Ovary (tissue), 9 donors: ENCODE data around the gene AGBL4. TPM values are rescaled to one million over a fixed set of nuclear protein-coding genes. Genes with fewer than 3 reads are reported as not detected.

ENCODE experiments used
- DNase-seq, 5 donors: peaks; one replicate each; pipeline ENCODE4 v3.0.0-alpha.2; 2019 to 2020
- H3K27ac ChIP-seq, 2 donors: fragments of 200-600 bp; one replicate each; pipeline versions ENCODE4 v1.5.1 to v1.8.0; 2019 to 2022
- H3K27me3 ChIP-seq: fragments of 200-600 bp; one replicate; pipeline ENCODE4 v1.8.0; 2022
- H3K36me3 ChIP-seq: fragments of 200-600 bp; sonication (generic); one replicate; pipeline ENCODE4 v1.5.1; 2019
- H3K4me1 ChIP-seq: one replicate; pipeline ENCODE4 v1.8.1; 2013; ENCODE audit warnings: mild to moderate bottlenecking, moderate library complexity; ENCODE audit not compliant: insufficient read depth
- H3K4me3 ChIP-seq: fragments of 200-600 bp; sonication (generic); one replicate; pipeline ENCODE4 v1.5.1; 2017
- H3K9me3 ChIP-seq, 2 donors: fragments of 200-600 bp in 1 of 2; sonication (generic) in 1 of 2; one replicate each; pipeline versions ENCODE4 v1.5.1 to v1.8.1; 2013 to 2019; ENCODE audit warnings: mild to moderate bottlenecking in 1 of 2, moderate library complexity in 1 of 2
- EP300 ChIP-seq: sonication (generic); formaldehyde crosslinking; IDR thresholded peaks from one replicate; pipeline ENCODE4 v1.6.1; 2017; ENCODE audit warnings: antibody characterized with exemption
- POLR2A ChIP-seq: fragments of 450-650 bp; IDR thresholded peaks from one replicate; pipeline ENCODE4 v1.6.1; 2017; ENCODE audit warnings: antibody characterized with exemption, mild to moderate bottlenecking, moderate library complexity
- WGBS, 3 donors: extraction: QIAGEN DNeasy Blood & Tissue Kit in 1 of 3; methylation state at CpG; one replicate each; pipeline versions ENCODE4 v1.1.5 to v1.1.7; 2013 to 2017; 5-methylcytosine and 5-hydroxymethylcytosine counted together
- intact Hi-C, 4 donors: fragments of 100-400 bp; cut with DNase I; formaldehyde crosslinking; loops; one replicate each; pipeline versions ENCODE4 v1.11.0 to v1.15.1; 2022 to 2023
- polyA plus RNA-seq, 2 donors: library from polyadenylated mRNA; stranded (reverse); fragments of 200-250 nt in 1 of 2; fragments of 350-450 nt in 1 of 2; fragmentation: Illumina TruSeq in 1 of 2; extraction: RNeasy Lipid Tissue Mini Kit (QIAGEN cat#74804) in 1 of 2; gene quantifications; one replicate each; pipeline ENCODE4 v1.2.3, GENCODE V29; 2013 to 2014
- total RNA-seq, 7 donors: library from RNA; depleted of rRNA in 2 of 7; stranded (reverse); fragments of >200 nt in 2 of 7; fragmentation: NEBNext Ultra II Directional in 3 of 7; extraction: Animal tissue kit (Norgen Biotek cat#: 25700) in 3 of 7; gene quantifications; one replicate each; pipeline versions ENCODE4 v1.1.0 to v1.2.4, GENCODE V29; 2016 to 2023
- TF ChIP-seq, protein P1 (sequence below), 3 donors: fragments of 450-650 bp in 2 of 3; fragments of 200-600 bp in 1 of 3; IDR thresholded peaks; one replicate each; pipeline versions ENCODE4 v1.5.1 to v1.8.0; 2016 to 2022; ENCODE audit warnings: antibody characterized with exemption in 3 of 3, mild to moderate bottlenecking in 1 of 3
- donor health status: DM: no; HTN: no; CAD: no; lungs with moderate emphysema.
- donor health status: DM: no; HTN: no; CAD: no.
- donor health status: Bipolar disorder and iron deficiency.
- donor health status: DM: yes; HTN: yes; CAD: no.
- donor health status: DM: no; HTN: no; CAD: no.
- donor health status: DM: yes; HTN: yes; CAD: no.

Gene AGBL4
- total and polyA plus RNA-seq, 9 donors, result 0.15 to 6.2 (median 0.64) TPM

DNA sequence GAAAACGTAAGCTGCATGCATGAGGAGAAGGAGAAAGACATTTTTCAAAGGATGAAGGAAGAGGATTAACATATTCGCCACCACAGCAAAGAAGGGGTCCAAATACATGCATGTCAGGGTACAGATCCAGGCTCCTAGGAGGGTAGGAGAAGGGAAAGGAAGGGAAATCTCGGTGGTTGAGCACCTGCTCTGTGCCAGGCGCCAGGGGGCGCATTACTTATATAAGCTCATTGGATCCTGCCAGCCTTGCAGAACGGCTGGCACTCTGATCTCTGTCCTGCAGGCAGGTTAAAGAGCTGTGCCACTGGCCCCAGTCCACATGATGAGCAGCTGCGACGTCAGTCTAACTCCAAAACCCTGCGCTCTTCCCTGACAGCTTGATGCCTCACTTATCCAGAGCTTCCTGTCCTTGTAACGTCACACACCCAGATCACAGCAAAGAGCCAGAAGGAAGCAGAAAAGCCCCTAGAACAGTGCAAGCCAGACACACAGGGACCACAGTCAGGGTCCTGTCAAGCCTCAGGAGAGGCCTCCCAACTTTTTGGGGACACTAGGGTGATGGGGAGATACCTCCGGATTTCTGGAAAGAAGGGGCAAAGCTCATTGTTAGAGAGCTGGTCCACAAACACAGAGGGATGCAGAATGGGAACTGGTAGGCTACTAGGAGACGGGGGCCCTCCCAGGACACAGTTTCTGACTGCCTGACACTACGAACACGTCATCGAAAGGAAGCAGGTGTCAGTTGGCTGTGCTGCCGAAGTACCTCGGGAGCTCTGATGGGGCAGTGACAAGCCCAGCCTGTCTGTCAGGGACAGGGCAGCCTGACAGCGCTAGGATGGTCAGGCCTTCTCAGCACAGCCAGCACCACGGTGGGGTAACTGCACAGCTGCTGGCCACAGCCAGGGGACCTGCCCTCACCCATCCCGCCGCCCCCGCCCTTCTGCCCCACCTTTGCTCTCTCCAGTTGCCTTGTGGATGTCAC, 1346.2 kb downstream of the AGBL4 start:
- TF ChIP-seq POLR2A (no peak), EP300 (no peak)
- TF ChIP-seq, protein P1, sequence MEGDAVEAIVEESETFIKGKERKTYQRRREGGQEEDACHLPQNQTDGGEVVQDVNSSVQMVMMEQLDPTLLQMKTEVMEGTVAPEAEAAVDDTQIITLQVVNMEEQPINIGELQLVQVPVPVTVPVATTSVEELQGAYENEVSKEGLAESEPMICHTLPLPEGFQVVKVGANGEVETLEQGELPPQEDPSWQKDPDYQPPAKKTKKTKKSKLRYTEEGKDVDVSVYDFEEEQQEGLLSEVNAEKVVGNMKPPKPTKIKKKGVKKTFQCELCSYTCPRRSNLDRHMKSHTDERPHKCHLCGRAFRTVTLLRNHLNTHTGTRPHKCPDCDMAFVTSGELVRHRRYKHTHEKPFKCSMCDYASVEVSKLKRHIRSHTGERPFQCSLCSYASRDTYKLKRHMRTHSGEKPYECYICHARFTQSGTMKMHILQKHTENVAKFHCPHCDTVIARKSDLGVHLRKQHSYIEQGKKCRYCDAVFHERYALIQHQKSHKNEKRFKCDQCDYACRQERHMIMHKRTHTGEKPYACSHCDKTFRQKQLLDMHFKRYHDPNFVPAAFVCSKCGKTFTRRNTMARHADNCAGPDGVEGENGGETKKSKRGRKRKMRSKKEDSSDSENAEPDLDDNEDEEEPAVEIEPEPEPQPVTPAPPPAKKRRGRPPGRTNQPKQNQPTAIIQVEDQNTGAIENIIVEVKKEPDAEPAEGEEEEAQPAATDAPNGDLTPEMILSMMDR (IDR thresholded peaks at IDR 0.05), result no peak
- DNase-seq, result peak; percentile 27 to 67 (median 45)
- WGBS, 3 donors, result 58 to 68% (median 58%) methylated on average over 22 of the region's 22 CpGs
- intact Hi-C loops, result no loop called here
- Histone ChIP-seq H3K36me3 (no peaks in the 10 kb centered on the region), H3K27ac (no peak overlapping the region), H3K4me3 (no peak overlapping the region), H3K27me3 (no peaks in the 10 kb centered on the region), H3K9me3 (no peaks in the 10 kb centered on the region), H3K4me1 (no peaks in the 10 kb centered on the region)

DNA sequence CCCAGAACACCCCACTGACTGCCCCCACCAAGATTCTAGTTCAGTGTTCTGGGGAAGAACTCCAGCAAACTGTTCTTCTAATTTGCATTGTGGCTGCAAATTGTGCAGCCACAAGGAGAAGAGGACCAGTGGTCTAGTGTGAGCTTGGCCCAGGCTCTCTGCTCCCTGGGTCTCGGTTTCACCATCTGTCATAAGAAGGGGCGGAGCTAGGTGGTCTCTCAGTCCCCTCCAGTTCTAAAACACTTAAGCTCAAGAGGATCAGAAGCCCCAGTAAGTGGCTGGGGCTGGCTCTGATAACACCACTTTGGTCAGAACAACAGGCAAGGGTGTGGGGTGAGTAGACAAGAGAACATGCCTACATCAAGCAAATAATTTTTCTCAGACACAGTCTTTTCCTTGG, 1346.9 kb downstream of the AGBL4 start:
- no peaks in the 10 kb centered on the region for H3K36me3 ChIP-seq

GRCh38 chr1:48676376-48676775, 1347.4 kb downstream of the AGBL4 start:
- TF ChIP-seq POLR2A (no peak), EP300 (no peak)
- TF ChIP-seq, protein P1 (IDR thresholded peaks at IDR 0.05), result no peak

More for the DNA sequence above, 1346.9 kb downstream of the AGBL4 start:
- H3K4me3 ChIP-seq, result no peak overlapping the region
- 51 to 86% (median 63%) methylated on average over 2 of the region's 2 CpGs for WGBS, 3 donors
- TF ChIP-seq EP300, result no peak
- no peak for TF ChIP-seq POLR2A
- TF ChIP-seq, protein P1 (IDR thresholded peaks at IDR 0.05), result no peak
- intact Hi-C loops, result no loop called here
- no peaks in the 10 kb centered on the region for H3K4me1 ChIP-seq
- no peaks in the 10 kb centered on the region for H3K27me3 ChIP-seq
- no peak for DNase-seq
- H3K27ac ChIP-seq, result no peak overlapping the region
- H3K9me3 ChIP-seq, result no peaks in the 10 kb centered on the region

DNA sequence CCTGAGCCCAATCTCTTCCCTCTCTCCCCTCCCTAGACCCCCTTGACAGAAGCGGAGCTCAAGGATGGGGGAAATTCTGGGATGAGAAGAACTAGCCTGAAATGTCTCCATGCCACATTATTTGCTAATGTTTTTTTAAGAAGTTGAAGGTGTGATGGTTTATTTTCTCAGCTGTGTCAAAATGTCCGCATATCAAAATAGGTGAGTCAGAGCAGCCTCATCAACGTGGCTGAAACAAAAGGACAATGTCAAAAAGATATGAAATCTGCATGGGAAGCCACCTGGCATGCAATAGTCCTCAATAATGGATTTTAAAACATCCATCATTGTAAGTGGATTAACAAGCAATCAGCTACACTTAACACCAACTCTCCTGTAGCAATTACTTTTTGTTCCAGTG, 1348.5 kb downstream of the AGBL4 start:
- no peak overlapping the region for H3K27ac ChIP-seq
- intact Hi-C loops, result no loop called here

More at GRCh38 chr1:48676376-48676775, 1347.4 kb downstream of the AGBL4 start:
- intact Hi-C loops, result no loop called here
- Histone ChIP-seq H3K4me3 (no peak overlapping the region), H3K36me3 (no peaks in the 10 kb centered on the region), H3K4me1 (no peaks in the 10 kb centered on the region), H3K27ac (no peak overlapping the region), H3K9me3 (no peaks in the 10 kb centered on the region), H3K27me3 (no peaks in the 10 kb centered on the region)
- 82 to 91% (median 82%) methylated on average over 7 of the region's 7 CpGs for WGBS, 3 donors
- no peak for DNase-seq

More for the DNA sequence above, 1348.5 kb downstream of the AGBL4 start:
- Histone ChIP-seq H3K9me3 (no peaks in the 10 kb centered on the region), H3K4me3 (no peak overlapping the region), H3K4me1 (no peaks in the 10 kb centered on the region), H3K36me3 (no peaks in the 10 kb centered on the region), H3K27me3 (no peaks in the 10 kb centered on the region)
- no peak for TF ChIP-seq POLR2A
- no peak for TF ChIP-seq EP300
- TF ChIP-seq, protein P1 (IDR thresholded peaks at IDR 0.05), result no peak
- WGBS, 3 donors, result 60 to 71% (median 62%) methylated on average over 3 of the region's 3 CpGs
- DNase-seq, result no peak
